ENCODE measurements around the gene BACE2.
A peak's percentile ranks its signal among the peaks of the same experiment; 100 is the strongest.

The BACE2 gene

DNA sequence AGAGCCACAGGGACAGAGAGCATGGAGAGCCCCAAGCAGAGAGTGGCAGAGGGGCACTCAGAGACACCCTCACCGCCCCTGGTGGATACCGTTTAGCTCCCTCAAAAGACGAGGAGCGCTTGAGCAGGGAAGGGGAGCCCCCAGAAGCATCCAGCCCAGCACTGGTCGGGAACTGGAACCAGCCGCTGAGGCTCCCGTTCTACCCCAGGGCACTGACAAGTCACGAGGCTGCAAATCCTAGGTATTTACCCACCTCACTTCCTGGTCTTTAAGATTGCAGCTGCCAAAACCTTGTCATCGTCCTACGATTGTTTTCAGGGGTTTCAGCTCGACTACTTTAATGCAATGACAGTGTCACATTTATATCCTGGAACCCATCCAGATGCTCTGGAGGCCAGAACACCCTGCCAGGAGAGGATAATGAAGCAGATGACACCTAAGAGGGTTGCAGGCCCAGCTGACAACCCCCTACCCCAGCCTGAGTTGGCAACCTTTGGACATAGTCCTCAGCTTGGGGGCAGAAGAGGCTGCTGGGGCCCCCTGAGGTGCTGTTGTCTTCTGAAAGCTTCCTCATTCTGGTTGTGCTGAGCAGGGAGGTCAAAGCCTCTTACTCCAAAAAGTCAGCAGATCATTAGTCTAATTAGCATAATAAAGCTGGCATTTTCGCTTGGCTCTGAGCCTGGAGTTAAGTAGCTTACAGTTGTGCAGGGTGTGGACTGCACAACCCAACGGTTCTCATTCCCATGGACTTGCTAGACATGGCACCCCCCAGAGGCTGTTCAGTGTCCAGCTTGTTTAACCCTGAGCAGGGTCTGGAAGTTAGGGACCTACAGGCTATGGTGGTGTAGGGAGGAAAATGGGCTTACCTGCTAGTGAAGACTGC lies 20.6 kb upstream of the BACE2 start:
- H3K4me3 ChIP-seq (ENCODE audit: low read length), result no peak overlapping the region
- DNase-seq (ENCODE audit: low read depth, low spot score), result no peak

DNA sequence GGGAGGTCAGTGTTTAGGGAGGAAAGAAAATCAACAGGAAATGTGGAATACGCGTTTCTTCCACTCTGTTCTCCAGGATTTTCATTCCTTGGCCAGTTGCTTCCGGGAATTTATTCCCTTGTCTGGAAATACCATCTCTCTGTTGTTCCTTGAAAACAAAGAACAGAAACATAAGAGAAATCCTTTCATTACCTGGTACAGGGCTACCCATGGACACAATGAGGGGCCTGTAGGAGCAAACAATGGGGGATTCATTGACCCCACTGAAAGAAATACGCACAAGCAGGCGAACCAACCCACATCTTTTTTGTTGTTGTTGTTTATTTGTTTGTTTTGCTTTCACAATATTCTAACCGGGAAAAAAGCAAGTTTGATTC lies 20.0 kb upstream of the BACE2 start:
- DNase-seq (ENCODE audit: low read depth, low spot score), result no peak
- H3K4me3 ChIP-seq (ENCODE audit: low read length), result no peak overlapping the region

DNA sequence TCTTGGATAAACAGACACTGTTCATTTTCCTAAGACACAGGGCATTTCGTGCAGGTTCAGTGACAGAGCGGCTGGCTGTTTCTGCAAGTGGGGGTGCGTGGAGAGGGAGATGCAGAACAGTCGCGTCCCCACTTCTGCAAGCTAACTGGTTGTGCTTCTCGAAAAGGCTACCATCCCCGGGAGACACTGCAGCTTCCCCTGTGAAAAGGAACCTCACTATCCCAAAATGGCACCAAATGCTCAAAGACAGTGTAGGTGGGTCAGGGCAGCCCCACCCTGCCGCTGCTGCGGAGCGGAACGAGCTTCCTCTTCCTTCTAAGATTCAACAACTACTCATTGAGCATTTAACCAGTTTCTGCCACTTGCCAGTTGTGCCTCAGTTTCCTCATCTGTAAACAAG lies 19.2 kb upstream of the BACE2 start:
- DNase-seq (ENCODE audit: low read depth, low spot score), result no peak
- no peak overlapping the region for H3K4me3 ChIP-seq (ENCODE audit: low read length)

DNA sequence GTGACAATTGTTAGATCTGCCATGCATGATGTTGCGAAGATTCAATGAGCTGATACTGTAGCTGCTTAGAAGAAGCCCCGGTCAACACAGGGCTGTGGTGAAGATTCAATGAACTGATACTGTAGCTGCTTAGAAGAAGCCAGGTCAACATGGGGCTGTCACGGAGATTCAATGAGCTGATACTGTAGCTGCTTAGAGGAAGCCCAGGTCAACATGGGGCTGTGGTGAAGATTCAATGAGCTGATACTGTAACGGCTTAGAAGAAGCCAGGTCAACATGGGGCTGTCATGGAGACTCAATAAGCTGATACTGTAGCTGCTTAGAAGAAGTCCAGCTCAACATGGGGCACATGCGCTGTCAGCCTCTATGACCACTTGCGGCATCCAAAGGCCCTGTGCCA lies 18.8 kb upstream of the BACE2 start:
- no peak overlapping the region for H3K4me3 ChIP-seq (ENCODE audit: low read length)
- no peak for DNase-seq (ENCODE audit: low read depth, low spot score)

DNA sequence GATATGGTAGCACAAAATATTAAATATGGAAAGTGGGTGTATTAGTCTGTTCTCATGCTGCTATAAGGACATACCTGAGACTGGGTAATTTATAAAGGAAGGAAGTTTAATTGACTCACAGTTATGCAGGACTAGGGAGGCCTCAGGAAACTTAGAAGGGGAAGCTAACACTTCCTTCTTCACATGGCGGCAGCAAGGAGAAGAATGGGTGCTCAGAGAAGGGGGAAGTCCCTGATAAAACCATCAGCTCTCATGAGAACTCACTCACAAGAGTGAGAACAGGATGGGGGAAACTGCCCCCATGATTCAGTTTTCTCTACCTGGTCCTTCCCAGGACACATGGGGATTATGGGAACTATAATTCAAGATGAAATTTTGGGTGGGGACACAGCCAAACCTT lies 15.8 kb upstream of the BACE2 start:
- DNase-seq (ENCODE audit: low read depth, low spot score), result no peak
- H3K4me3 ChIP-seq (ENCODE audit: low read length), result no peak overlapping the region

DNA sequence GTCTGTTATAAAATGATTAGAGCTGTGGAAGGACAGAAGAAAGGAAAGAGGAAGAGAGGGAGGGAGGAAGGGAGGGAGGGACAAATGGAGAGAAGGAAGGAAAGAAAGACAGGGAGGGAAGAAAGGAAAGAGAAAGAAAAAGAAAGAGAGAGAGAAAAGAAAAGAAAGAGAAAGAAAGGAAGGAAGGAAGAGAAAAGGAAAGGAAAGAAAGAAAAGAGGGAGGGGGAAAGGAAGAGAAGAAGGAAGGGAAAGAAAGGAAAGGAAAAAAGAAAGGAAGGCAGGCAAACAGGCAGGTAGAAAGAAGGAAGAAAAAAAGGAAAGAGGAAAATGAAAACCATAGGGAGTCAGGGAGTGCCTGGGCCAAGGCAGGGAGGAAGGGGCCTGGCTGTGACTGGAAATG lies 14.5 kb upstream of the BACE2 start:
- no peak overlapping the region for H3K4me3 ChIP-seq (ENCODE audit: low read length)
- no peak for DNase-seq (ENCODE audit: low read depth, low spot score)

DNA sequence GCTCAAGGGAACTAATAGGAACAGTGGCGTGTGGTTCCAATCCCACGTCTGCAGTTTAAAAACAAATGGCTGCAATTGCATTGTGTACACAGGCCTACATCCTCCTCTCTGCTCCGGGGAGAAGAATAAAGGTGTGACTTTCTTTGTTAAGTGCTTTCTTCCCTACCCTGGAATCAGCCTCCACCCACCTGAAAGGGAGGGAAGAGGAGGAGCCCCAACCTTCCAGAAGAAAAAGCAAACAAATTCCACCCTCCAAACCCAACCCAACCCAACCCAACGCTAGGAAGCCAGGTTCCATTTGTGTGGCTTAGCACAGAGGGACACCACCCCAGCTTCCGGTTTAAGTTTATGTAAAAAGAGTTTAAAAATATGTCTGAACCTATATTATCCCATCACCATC lies 11.8 kb upstream of the BACE2 start:
- no peak overlapping the region for H3K4me3 ChIP-seq (ENCODE audit: low read length)
- DNase-seq (ENCODE audit: low read depth, low spot score), result no peak

DNA sequence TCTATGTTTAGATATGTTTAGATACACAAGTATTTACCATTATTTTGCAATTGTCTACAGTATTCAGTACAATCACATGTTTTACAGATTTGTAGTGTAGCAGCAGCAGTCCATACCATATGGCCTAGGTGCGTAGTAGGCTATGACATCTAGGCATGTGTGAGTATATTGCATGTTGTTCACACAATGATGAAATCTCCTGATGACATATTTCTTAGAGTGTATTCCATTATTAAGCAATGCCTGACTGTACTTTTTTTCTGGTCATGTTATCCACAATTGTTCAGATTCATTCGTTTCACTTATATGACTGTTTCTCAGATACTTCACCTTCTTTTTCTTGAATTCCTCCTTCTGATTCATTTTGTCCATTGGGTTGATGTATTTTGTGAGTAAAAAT lies 9.9 kb upstream of the BACE2 start:
- no peak for DNase-seq (ENCODE audit: low read depth, low spot score)
- H3K4me3 ChIP-seq (ENCODE audit: low read length), result no peak overlapping the region

DNA sequence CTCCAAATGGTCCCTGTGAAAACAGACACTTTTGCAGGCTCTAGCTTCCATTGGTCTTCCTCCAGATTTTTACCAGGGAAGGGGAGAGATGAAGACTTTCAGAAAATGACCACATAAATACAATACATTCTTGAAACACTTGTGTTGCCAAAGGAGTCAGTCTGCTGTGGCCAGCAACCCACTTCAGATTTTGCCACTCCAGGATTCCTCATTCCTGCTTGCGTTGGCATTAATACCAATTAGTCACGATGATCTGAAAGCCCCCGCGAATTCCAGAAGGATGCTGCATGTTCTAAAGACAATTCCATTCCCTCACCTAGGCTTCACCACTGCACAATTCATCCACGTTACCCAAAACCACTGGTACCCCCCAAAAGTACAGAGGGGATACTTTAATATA lies 7.9 kb upstream of the BACE2 start:
- no peak overlapping the region for H3K4me3 ChIP-seq (ENCODE audit: low read length)
- no peak for DNase-seq (ENCODE audit: low read depth, low spot score)

DNA sequence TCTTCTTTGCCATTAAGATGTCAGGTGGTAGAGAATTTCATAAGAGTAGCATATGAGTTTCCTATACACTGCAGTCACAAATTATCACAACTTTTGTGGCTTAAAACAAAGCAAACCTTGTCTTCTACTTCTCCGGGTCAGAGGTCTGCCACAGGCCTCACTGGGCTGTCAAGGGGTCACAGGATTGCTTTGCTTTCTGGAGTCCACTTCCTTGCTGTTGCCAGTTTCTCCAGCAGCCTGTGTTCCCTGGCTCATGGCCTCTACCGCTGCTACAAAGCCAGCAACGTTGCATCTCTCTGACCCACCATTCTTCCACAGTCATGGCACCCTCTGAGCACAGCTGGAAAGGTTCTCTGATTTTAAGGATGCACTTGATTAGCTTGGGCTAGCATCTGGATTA lies 6.5 kb upstream of the BACE2 start:
- DNase-seq (ENCODE audit: low read depth, low spot score), result no peak
- no peak overlapping the region for H3K4me3 ChIP-seq (ENCODE audit: low read length)

DNA sequence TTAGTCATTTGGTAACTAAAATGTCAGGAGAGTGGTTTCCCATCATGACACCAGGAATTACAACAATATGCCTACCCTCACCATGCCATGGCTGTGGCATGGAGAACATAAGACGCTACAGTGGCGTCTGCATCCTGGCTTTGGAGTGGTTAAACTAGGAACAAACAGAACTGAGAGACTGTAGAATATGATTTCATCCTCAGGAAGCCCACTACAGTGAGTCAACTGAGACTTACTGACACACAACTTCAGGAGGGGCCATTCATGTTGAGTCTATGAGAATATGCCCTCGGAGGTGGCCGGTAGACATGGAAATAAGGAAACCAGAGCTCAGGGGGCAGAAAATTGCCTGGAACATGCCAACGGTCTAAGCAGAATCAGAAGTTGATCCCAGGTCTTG lies 5.9 kb upstream of the BACE2 start:
- no peak for DNase-seq (ENCODE audit: low read depth, low spot score)
- no peak overlapping the region for H3K4me3 ChIP-seq (ENCODE audit: low read length)

DNA sequence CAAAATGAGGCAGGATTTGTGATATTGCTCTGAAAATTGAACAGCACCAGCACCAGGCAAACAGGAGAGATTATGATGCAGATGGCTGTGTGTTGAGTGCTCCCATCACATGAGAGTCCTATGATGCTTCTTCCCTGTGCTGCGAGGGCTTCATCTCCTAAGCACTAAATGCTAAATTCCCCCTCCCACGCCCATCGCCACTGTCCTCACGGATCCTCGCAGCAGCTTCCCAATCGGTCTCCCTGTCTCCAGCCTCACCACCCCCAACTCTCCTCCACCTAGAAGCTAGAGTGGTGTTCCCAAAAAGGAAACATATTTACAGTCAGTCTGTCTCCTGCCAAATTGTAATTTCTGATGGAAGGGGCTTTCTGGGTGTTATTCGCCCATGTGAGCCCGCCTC lies 4.9 kb upstream of the BACE2 start:
- no peak for DNase-seq (ENCODE audit: low read depth, low spot score)
- no peak overlapping the region for H3K4me3 ChIP-seq (ENCODE audit: low read length)

DNA sequence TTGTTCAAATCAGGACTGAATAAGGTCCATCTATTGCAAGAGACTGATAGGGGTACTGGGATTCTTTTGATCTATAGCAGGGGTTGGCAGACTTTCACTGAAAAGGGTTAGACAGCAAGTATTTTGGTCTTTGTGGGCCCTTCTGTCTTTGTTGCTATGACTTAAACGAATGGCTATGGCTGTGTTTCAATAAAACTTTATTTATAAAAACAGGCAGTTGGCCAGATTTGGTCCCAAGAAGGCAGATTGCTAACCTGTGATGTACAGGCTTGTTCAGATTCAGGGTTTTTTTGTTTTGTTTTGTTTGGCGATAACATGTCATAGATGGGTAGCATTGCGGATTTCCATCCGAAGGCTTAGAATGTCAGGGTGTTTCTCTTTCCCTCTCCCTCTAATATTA lies 3.9 kb upstream of the BACE2 start:
- DNase-seq (ENCODE audit: low read depth, low spot score), result no peak
- no peak overlapping the region for H3K4me3 ChIP-seq (ENCODE audit: low read length)

DNA sequence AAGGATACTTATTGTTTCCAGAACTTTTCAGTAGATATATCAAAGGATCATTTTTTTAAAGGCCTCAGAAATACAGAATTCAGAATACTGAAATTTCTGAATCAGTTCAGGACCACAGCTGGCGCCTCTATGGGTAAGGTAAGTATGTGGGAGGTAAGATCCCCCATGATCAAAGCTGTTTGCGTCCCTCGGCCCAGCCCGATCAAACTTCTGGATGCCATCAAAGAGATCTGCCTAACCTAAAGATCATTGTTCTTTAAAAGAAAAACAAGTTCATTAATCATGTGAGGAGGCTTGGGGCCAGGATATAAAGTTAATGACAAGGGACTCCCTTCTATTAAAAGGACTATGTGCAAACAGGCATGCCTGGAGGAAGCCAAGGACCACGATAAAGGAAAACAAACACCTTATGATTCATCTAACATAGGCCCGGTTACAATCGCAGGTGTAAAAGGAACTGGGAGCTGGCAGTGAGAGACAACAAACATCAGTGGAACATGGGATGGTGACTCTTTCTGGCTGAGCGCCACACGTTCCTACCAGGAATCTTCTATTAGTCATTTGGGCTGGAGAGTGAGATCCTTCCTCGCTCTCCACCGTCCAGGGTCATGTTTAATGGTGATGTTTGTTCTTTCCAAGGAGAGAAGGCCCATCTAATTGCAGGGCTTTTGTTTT lies 2.8 kb upstream of the BACE2 start:
- no peak for DNase-seq (ENCODE audit: low read depth, low spot score)
- no peak overlapping the region for H3K4me3 ChIP-seq (ENCODE audit: low read length)

DNA sequence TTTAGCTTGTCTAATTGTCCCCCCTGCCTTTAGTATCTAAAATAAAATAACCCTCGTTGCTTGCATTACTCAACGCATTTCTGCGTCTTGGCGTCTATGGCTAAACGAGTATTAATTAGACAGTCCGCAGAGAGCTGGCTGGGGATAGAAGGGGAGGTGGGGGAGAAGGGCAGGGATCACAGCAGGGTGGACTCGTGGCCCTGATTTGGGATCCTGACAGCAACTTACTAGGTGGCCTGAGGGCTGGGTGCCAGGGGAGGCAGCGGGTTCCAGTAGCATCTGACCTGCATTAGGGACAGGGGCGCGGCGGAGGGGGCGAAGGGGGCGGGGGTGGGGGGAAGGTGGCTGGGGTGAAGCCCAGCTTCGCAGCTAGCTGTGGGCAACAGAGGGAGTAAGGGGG lies 1.1 kb upstream of the BACE2 start:
- H3K4me3 ChIP-seq (ENCODE audit: low read length), result no peak overlapping the region
- no peak for DNase-seq (ENCODE audit: low read depth, low spot score)

DNA sequence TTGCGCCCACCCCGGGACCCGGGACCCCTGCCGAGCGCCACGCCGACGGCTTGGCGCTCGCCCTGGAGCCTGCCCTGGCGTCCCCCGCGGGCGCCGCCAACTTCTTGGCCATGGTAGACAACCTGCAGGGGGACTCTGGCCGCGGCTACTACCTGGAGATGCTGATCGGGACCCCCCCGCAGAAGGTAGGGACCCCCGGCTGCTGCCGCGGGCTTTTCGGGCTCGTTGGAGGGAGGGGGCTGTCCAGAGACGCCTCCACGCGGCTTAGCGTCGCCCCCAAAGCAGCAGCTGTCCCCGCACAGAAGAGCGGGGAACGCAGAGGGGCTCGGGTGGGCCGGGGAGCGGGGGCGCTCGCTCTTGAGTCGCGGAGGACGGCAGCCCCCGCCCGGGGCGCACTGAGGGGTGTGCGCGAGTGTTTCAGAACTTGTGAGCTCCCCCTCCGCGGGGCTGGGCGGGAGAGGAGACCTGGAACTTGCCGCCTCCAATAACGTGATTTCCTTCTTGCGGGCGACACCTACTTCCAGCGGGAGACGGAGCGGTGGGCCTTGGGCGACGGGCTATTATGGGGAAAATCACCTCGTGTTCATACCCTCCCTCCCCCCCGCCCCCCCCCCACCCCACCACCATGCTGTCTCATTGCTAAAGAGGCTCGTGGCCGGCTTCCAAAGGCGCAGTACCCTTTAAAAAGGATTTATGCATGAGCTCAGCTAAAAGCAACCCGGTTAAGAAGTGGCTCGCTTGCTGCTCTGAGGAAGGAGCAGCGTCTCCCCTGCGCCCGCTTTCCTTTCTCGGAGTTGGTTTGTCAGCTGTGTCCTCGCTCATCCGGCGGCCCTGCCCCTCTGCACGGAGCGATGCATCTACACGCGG lies 664 bp downstream of the BACE2 start:
- peak; percentile 26 for DNase-seq (ENCODE audit: low read depth, low spot score)
- H3K4me3 ChIP-seq (ENCODE audit: low read length), result peak overlapping the region; percentile 52

DNA sequence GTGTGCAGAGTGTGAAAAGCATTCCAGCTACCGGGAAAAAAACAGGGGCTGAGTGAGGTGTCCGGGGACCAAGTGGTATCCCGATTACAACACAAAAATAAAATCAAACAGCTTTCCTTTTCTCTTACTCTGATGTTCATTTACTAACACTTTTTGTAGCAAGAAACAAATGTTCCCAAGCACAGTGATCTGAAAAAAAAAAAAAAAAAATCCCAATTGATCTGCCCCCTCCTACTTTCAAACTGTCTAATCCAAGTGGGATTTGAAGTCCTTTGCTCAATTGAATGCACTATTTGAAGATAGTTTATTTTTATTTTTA lies 1.3 kb downstream of the BACE2 start:
- DNase-seq (ENCODE audit: low read depth, low spot score), result no peak
- H3K4me3 ChIP-seq (ENCODE audit: low read length), result peak overlapping the region; percentile 52

DNA sequence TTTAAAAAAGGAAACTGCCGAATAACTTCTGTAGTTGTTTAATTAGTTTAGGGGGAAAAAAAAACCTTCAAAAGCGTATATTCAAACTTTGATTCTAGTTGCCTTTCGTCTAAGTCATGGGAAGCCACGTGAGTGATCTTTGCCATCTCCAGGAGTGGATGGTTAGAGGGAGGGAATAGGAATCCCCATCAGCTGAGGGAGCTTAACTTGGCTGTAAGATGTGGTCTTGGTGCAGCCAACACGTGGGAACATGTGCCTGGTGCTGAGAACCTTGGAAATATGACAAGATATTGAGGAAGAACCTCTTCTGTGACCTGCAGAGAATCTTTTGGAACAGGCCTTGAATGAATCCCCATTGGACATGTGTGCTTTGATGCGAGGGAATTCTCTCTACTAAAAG lies 1.7 kb downstream of the BACE2 start:
- no peak overlapping the region for H3K4me3 ChIP-seq (ENCODE audit: low read length)
- DNase-seq (ENCODE audit: low read depth, low spot score), result no peak

DNA sequence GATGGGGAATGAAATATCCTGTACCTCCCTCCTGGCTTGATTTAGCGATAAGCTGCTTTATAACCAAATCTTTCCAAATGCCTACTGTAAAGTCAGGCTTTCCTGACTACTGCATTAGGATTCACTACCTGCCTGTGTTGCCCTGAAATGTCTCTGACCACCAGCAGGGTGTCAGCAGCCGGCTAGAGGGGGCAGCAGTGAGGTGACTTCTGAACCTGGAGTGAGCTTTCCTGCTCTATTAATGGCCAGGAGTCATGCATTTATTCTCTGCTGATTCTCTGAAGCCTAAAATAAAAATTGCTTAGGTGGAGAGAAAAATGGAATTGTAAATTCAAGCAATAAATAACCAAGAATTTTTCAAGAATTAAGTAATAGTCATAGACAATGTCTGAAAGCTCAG lies 2.5 kb downstream of the BACE2 start:
- H3K4me3 ChIP-seq (ENCODE audit: low read length), result no peak overlapping the region
- DNase-seq (ENCODE audit: low read depth, low spot score), result peak; percentile 30
